Testis (tissue), 2 donors: Measurements from ENCODE around the gene SART3.

Source experiments
- CTCF ChIP-seq, 3 experiments: fragments of 450-650 bp in 2 of 3; fragments of 200-600 bp in 1 of 3; sonication (generic) in 1 of 3; IDR thresholded peaks; one replicate each; pipeline ENCODE4 v1.5.1; 2016 to 2019; ENCODE audit warnings: antibody characterized with exemption in 3 of 3, mild to moderate bottlenecking in 2 of 3, moderate library complexity in 1 of 3
- POLR2A ChIP-seq: fragments of 450-650 bp; IDR thresholded peaks from one replicate; pipeline ENCODE4 v1.6.1; 2017; ENCODE audit warnings: antibody characterized with exemption, mild to moderate bottlenecking, moderate library complexity

GRCh38 chr12:108563804-108564151 lies 2.8 kb upstream of the SART3 start:
- no peak for TF ChIP-seq POLR2A
- TF ChIP-seq CTCF (IDR thresholded peaks at IDR 0.05), result no peak
